SK-N-SH treated with all-trans-retinoic acid at 6 μM for 48 hours (cell line): ENCODE results near the gene DDX20.

Experiments
- CSRNP3 ChIP-seq: fragments of 250-450 bp; sonication (Bioruptor Pico); IDR thresholded peaks from 2 replicates; pipeline ENCODE4 v1.5.1; 2021; ENCODE audit warnings: mild to moderate bottlenecking, moderate library complexity
- ESRRG ChIP-seq: fragments of 250-450 bp; sonication (Bioruptor Pico); IDR thresholded peaks from 2 replicates; pipeline ENCODE4 v1.6.1; 2021; ENCODE audit warnings: mild to moderate bottlenecking
- OSR1 ChIP-seq: fragments of 250-450 bp; sonication (Bioruptor Pico); IDR thresholded peaks from 2 replicates; pipeline ENCODE4 v1.8.0; 2022; ENCODE audit warnings: moderate library complexity, mild to moderate bottlenecking, inconsistent platforms
- PATZ1 ChIP-seq: fragments of 250-450 bp; sonication (Bioruptor Pico); IDR thresholded peaks from 2 replicates; pipeline ENCODE4 v1.8.0; 2020; ENCODE audit warnings: mild to moderate bottlenecking, moderate library complexity, borderline replicate concordance
- RARB ChIP-seq: fragments of 250-450 bp; sonication (Bioruptor Pico); IDR thresholded peaks from 2 replicates; pipeline ENCODE4 v1.8.0; 2021; ENCODE audit warnings: mild to moderate bottlenecking, moderate library complexity
- SNAI2 ChIP-seq: fragments of 250-450 bp; sonication (Bioruptor Pico); IDR thresholded peaks from 2 replicates; pipeline ENCODE4 v1.5.0; 2020; ENCODE audit warnings: mild to moderate bottlenecking, moderate library complexity

DNA sequence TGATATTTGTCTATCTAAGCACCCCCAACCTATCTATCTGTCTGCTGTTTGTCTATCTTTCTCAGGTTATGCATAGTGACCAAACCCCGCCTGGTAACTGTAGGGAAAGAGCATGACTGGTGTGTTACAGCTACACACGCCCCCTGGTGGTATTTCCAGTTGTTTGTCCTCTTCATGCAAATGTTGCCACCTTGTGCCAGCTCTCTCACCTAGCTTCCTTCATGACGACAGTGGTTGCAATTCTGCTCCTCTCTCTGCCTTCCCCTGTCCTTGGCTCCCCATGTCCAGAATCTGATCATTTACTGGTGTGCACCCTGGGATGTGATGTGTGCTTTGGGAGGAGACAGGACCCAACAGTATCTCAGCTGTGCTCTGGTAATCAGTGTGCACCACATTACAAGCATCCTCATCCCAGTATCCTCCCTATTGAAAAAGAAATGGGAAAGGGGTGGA lies 8.4 kb upstream of the DDX20 start:
- no peak for TF ChIP-seq RARB
- TF ChIP-seq PATZ1 (CRISPR knock-in tag) = no peak
- no peak for TF ChIP-seq CSRNP3 (CRISPR knock-in tag)
- no peak for TF ChIP-seq SNAI2 (CRISPR knock-in tag)
- TF ChIP-seq ESRRG (CRISPR knock-in tag) = no peak
- no peak for TF ChIP-seq OSR1 (CRISPR knock-in tag)
